ENCODE measurements around the gene SEPTIN5.

The SEPTIN5 gene

DNA sequence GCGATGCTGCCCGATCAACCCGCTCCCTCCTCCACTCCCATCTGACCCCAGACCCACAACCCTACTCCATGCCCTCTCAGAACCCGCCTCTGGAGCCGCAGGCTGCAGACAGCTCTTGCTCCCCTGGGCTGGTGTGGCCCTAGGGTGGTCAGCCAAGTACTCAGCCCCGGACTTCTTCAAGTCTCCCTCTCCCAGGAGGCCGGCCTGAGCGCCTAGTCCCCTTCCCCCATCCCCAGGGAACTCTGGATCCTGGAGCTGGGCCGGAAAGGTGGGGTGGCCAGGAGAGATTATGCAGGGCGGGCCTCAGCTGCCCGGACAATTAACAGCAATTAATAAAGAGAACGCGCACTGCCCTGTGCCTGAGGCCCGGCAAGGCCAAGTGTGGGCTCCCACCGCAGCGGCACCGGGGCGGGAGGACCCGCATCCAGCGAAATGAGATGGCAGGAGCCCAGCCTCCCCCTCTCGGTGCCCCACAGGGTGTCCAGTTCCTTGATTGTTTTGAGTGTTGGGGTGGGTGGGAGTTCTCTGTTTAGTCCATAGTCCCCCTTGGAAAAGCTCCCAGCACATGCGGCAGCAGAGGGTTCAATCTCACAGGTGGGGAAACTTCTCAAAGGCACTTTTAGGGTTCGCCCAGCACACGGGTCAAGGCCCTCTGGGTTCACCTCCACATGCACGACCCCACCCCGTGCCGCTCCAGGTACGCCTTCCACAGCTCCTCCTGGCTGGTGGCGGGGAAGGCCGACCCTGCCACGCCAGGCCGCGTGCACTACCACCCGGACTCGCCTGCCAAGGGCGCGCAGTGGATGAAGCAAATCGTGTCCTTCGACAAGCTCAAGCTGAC is 49.4 kb downstream of the SEPTIN5 start:
- DNase-seq, result no peak

DNA sequence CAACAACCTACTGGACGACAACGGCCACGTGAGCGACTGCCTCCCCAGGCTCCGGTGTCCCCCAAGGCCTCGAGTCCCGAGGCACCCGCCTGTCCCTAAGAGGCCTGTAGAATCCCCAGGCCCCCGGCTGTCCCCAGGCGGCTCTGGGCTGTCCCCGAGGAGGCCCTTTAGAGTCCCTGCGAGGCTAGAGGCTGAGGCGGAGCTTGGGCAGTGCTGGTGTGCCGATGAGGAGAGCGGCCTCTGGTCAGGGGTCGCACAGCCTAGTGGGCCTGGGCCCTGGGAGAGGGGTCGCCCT is 49.9 kb downstream of the SEPTIN5 start:
- no peak for DNase-seq

DNA sequence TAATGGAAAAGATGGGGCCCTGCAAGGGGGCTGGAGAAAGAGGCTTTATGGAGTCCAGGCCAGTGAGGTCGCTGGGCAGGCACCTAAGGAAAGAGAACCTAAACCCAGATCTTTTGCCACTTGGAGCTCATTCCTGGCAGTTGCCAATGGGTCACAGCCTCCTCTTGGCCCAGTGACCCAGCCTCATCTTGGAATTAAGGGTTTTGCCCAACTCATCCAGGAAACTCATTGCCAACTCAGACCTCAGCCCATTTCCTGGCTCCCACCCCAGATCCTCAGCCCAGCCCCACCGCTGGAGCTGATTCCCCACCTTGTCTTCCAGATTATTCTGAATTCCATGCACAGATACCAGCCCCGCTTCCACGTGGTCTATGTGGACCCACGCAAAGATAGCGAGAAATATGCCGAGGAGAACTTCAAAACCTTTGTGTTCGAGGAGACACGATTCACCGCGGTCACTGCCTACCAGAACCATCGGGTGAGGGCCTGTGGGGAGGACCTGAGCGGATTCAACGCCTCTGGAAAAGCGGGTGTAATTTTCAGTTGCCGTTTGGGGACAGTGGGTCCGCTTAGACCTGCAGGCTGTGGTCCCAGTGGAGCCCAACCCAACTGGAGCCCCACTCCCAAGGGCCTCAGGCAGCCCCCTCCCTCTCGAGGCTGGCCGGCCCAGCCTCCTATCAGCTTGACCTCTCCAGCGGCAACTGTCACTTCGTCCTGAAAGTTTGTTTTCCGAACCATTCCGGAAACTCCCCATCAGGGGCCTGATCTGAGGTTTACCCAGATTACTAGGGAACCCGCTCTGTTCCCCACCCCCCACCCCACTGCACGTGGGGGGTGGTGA is 50.6 kb downstream of the SEPTIN5 start:
- no peak for DNase-seq

DNA sequence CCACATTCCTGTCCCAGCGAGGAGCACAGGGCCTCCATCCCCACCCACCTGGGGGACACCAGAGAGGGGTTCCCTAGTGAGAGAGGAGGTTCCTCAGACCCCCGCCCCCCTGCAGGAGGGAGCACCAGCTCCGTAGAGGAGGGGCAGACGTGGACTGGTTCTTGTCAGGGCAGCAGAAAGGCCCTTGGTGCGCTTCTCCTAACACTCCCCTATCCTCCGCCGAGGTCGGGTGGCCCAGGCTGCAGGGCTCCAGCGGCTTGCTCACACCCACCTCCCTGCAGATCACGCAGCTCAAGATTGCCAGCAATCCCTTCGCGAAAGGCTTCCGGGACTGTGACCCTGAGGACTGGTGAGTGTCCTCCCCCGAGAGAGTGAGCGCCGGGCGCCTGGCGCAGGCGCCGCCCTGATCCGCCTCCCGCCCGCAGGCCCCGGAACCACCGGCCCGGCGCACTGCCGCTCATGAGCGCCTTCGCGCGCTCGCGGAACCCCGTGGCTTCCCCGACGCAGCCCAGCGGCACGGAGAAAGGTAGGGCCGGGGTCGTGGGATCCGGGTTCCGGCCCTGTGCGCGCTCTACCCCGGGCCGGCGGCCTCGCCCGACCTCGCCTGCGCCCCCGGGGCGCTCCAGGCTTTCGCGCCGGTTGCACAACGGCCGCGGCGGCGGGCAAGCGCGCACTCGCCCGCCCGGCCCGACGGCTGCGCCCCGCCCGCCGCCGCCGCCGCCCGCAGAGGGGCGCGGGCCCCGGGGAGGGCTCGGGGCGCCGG is 51.4 kb downstream of the SEPTIN5 start:
- DNase-seq, result peak; percentile 42

DNA sequence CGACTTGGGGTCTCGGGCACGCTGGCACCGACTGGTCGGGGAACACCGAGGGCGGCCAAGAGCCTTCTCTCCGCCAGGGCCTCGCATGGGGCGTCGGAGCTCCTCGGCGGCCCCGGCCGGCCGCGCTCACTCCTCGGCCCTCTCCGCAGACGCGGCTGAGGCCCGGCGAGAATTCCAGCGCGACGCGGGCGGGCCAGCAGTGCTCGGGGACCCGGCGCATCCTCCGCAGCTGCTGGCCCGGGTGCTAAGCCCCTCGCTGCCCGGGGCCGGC is 51.9 kb downstream of the SEPTIN5 start:
- DNase-seq, result no peak

DNA sequence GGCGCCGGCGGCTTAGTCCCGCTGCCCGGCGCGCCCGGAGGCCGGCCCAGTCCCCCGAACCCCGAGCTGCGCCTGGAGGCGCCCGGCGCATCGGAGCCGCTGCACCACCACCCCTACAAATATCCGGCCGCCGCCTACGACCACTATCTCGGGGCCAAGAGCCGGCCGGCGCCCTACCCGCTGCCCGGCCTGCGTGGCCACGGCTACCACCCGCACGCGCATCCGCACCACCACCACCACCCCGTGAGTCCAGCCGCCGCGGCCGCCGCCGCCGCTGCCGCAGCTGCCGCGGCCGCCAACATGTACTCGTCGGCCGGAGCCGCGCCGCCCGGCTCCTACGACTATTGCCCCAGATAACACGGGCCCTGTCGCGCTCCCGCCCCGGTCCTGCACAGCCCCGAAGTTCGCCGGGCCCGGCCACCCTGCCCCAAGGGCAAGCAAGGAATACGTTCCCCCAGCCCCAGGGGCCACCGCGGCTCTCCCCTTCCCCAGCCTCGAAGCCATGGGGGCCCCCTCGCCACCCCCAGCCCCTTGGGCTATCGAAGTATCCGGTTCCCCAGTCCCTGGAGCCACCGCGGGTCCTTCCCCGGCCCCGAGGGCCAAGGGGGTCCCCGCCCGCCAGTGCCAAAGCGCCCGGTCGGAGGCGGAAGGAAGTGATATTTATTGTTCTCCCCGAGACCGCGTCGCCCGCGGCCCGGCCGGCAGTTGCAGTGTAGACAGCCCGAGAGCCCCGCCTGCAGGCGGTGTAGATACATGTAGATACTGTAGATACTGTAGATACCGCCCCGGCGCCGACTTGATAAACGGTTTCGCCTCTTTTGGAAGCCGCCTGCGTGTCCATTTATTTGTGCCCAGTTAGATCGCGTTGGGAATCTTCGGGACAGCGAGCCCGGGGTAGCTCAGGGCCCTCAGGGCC is 52.5 kb downstream of the SEPTIN5 start:
- DNase-seq, result peak; percentile 57

DNA sequence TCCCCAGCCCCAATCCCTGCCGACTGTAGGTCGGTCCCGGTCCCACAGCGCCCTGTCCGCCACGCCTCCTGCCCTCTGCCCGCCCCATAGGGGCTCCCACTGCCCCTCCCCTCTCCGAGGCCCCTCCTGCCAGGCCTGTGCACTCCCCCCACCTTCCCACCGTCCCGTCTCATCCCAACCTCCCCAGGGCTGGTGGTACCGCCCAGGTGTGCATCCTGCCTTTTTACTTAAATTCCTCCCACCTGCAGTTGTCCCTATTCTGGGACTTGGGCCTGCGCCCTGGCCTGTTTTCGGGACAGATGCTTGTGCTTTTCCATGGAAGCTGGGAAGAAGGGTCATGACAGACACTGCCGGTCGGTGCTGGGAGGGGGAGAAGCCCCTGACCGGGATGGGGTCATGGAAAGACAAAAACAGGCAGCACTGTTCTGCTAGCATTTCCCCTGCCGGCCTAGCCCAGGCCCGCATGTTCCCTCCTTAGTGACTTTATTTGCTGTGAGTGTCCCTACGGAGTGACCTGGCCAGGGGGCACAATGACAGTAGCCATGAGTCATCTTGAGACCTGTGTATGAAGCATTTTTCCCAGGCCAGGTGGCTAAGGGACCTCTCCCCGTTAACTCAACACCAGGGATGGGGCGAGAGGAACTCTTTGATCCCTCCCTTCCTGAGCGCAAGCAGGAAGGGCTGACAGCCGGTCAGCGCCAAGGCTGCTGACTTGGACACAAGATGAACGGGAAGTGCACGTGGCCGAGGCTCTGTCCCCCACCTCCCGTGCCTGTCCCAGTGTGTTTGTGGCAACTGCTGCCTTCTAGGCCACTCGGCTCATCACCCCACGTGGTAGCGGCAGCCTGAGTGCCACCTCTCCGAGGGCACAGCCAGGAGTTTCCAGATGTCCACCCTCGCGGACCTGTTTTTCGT is 53.4 kb downstream of the SEPTIN5 start:
- DNase-seq, result no peak

DNA sequence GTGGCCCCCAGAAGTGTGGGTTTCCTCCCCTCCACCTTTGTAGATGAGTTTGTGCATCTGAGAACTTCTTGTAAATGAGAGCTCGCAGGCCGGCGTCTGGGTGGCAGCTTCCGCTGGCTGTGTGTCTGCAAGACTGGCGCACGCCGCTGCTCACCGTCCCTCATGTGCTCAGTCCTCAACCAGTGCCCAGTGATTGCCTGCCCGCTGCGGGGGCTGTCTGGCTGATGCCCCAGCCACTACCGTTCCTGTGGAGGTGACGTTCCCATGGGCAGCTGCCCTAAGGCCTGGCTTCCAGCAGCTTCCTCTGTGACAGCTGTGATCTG is 55.1 kb downstream of the SEPTIN5 start:
- no peak for DNase-seq

DNA sequence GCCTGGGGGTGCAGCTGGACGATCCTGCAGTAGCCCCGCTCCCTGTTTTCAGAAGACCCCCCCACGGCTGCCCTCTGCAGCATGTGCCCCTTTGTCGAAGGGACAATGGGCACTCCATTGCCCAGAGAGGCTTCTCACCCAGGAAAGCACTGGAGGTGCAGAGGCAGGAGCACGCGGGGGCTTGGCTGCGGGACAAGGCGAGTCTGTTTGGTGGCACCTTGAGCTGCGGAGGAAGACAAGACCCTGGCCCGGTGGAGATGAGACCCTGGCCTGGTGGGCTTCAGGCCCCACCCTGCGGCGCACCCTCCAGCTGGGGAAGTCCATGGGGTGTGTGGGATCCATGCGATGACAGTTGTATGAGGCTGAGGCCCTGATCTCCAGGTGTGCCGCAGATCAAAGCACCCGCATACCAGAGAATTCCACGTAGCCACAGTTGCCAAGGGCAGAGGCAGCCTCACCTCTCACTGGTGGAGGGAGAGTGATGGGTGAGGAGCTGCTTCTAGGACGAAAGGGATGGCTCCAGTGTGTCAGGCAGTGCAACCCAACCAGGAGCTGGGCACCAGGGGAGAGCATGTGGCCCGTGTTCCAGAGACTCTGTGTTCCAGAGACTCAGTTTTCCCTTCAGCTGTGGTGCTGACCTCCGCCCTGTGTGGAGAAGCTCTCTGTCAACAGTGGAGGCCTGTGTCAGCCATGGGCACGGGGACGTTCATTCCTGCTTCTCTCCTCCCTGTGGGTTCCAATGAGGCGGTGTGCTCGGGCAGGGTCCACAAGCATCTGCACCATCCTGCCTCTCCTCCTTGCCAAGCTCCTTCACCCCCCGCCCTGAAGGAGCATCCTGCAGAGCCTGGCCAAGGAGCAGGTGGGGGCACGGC is 56.3 kb downstream of the SEPTIN5 start:
- no peak for DNase-seq

DNA sequence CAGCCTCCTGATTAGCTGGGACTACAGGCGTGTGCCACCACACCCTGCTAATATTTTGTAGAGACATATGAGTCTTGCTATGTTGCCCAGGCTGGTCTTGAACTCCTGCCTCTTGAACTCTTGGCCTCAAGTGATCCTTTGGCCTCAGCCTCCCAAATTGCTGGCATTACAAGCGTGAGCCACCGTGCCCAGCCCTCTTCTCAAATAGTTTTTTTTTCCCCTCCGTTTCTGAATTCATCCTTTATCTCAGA is 58.0 kb downstream of the SEPTIN5 start:
- DNase-seq, result no peak
